G401 (cell line): ENCODE measurements around the gene CCDC175. TPM values are rescaled to one million over a fixed set of nuclear protein-coding genes. Genes with fewer than 3 reads are reported as not detected.

Experiments
- DNase-seq: peaks from one replicate; pipeline ENCODE4 v3.0.0-alpha.2; 2015; ENCODE audit warnings: low spot score
- in situ Hi-C: cut with HindIII; loops from 2 replicates; pipeline ENCODE4 v1.10.0; 2016; ENCODE audit warnings: low sequenced_read_pairs, mixed read lengths
- total RNA-seq: library from RNA; depleted of rRNA; stranded (reverse); fragments of >200 nt; shearing (Covaris generic); gene quantifications from 2 replicates; pipeline ENCODE4 v1.2.3, GENCODE V29; 2014; rRNA removed

Gene CCDC175
- total RNA-seq = not detected in 2 replicates

GRCh38 chr14:59576332-59577294, at the start of gene CCDC175:
CCDC175 (minus strand) TSS chr14:59576812; CDS start chr14:59576775, 37 bp downstream.
- in situ Hi-C loops = no loop called here
- peak; percentile 94 for DNase-seq

- in situ Hi-C loops = no loop called here
- DNase-seq = no peak
Observed at GRCh38 chr14:59622631-59623030, 46.0 kb upstream of the CCDC175 start.

GRCh38 chr14:59619061-59619460, 42.4 kb upstream of the CCDC175 start:
- in situ Hi-C loops = no loop called here
- no peak for DNase-seq

GRCh38 chr14:59601056-59601455, 24.4 kb upstream of the CCDC175 start:
- DNase-seq = no peak
- in situ Hi-C loops = no loop called here

- in situ Hi-C loops = no loop called here
- DNase-seq = no peak
Observed at GRCh38 chr14:59600211-59600945, 23.8 kb upstream of the CCDC175 start.

GRCh38 chr14:59595071-59595470, 18.5 kb upstream of the CCDC175 start:
- in situ Hi-C loops = no loop called here
- DNase-seq = no peak

GRCh38 chr14:59591641-59592370, 15.2 kb upstream of the CCDC175 start:
- no peak for DNase-seq
- in situ Hi-C loops = no loop called here

- DNase-seq = no peak
- in situ Hi-C loops = no loop called here
Observed at GRCh38 chr14:59588101-59588500, 11.5 kb upstream of the CCDC175 start.

- DNase-seq = no peak
- in situ Hi-C loops = no loop called here
Observed at GRCh38 chr14:59585891-59586554, 9.4 kb upstream of the CCDC175 start.

- DNase-seq = peak; percentile 83
- in situ Hi-C loops = no loop called here
Observed at GRCh38 chr14:59583755-59584154, 7.1 kb upstream of the CCDC175 start.

- in situ Hi-C loops = no loop called here
- DNase-seq = no peak
Observed at GRCh38 chr14:59582845-59583509, 6.4 kb upstream of the CCDC175 start.

GRCh38 chr14:59582161-59582560, 5.5 kb upstream of the CCDC175 start:
- in situ Hi-C loops = no loop called here

GRCh38 chr14:59580911-59581310, 4.3 kb upstream of the CCDC175 start:
- no peak for DNase-seq
- in situ Hi-C loops = no loop called here

More at GRCh38 chr14:59582161-59582560, 5.5 kb upstream of the CCDC175 start:
- DNase-seq = peak; percentile 97

GRCh38 chr14:59570122-59570521, 6.5 kb downstream of the CCDC175 start:
- in situ Hi-C loops = no loop called here
- no peak for DNase-seq

GRCh38 chr14:59566725-59567124, 9.9 kb downstream of the CCDC175 start:
- peak; percentile 72 for DNase-seq
- in situ Hi-C loops = no loop called here

- DNase-seq = no peak
- in situ Hi-C loops = no loop called here
Observed at GRCh38 chr14:59566296-59566695, 10.3 kb downstream of the CCDC175 start.

- no peak for DNase-seq
- in situ Hi-C loops = no loop called here
Observed at GRCh38 chr14:59565087-59565486, 11.5 kb downstream of the CCDC175 start.

- DNase-seq = peak; percentile 90
- in situ Hi-C loops = no loop called here
Observed at GRCh38 chr14:59564366-59564765, 12.2 kb downstream of the CCDC175 start.
